A673 (cell line): ENCODE data around the gene MAP3K21.

Experiments used
- EZH2 ChIP-seq: fragments of 200-600 bp; sonication (generic); IDR thresholded peaks from 2 replicates; pipeline ENCODE4 v1.6.1; 2017; ENCODE audit warnings: borderline replicate concordance, low read depth, mild to moderate bottlenecking, mixed read lengths, antibody characterized with exemption, low read length; ENCODE audit not compliant: poor library complexity, severe bottlenecking
- TF ChIP-seq, protein P1 (sequence below): fragments of 300-800, 200-600 bp; sonication (generic); conservative IDR thresholded peaks from 2 replicates; pipeline ENCODE4 v1.5.1; 2017; ENCODE audit warnings: low read depth, mild to moderate bottlenecking, antibody characterized with exemption, low read length, moderate library complexity, mixed read lengths

DNA sequence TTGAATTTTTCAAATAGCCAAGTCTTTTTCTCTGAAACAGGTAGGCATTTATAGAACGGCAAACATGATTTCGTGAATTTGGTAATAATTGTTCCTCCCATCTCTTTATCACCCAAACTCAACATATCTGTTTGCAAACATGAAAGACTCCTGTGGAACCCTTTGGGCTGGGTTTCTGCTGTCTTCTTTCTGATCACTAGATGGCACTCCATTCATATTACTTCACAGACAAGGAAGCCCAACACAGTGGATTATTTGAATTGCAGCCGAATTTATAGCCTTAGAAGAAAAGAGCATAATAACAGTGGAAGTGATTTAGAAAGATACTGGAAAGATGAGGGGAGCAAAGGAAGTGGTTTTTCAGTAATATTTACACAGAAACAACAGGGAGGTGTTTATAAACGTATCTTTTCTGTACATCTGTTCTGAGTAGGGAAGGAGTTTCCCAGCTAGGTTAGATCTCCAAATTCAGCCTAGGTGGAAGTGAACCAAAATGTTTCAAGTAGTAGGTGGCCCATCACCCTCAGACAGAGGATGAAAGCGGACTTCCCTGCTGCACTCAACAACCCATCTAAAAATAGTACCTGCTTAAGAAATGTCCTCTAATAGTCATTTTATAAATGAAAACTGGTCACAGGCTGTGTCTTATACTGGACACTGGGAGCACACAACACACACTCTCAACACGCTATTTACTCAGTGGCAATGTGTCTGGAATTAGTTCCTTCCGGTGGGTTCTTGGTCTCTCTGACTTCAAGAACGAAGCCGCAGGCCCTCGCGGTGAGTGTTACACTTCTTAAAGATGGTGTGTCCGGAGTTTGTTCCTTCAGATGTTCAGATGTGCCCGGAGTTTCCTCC lies 67.6 kb downstream of the MAP3K21 start:
- TF ChIP-seq, protein P1, sequence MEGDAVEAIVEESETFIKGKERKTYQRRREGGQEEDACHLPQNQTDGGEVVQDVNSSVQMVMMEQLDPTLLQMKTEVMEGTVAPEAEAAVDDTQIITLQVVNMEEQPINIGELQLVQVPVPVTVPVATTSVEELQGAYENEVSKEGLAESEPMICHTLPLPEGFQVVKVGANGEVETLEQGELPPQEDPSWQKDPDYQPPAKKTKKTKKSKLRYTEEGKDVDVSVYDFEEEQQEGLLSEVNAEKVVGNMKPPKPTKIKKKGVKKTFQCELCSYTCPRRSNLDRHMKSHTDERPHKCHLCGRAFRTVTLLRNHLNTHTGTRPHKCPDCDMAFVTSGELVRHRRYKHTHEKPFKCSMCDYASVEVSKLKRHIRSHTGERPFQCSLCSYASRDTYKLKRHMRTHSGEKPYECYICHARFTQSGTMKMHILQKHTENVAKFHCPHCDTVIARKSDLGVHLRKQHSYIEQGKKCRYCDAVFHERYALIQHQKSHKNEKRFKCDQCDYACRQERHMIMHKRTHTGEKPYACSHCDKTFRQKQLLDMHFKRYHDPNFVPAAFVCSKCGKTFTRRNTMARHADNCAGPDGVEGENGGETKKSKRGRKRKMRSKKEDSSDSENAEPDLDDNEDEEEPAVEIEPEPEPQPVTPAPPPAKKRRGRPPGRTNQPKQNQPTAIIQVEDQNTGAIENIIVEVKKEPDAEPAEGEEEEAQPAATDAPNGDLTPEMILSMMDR, result peak; percentile 89
- no peak for TF ChIP-seq EZH2
